Non-pigmented ciliary epithelial cell (primary cell): ENCODE results near the gene SLC25A47.
"Not testable (repeated sequence)": the region's sequence is repeated elsewhere in the genome, so short reads cannot be mapped to it uniquely, and the experiment has no call there.

Source experiments
- DNase-seq: peaks from one replicate; pipeline ENCODE4 v3.0.0-alpha.2; 2010; ENCODE audit warnings: low read depth

Gene SLC25A47

DNA sequence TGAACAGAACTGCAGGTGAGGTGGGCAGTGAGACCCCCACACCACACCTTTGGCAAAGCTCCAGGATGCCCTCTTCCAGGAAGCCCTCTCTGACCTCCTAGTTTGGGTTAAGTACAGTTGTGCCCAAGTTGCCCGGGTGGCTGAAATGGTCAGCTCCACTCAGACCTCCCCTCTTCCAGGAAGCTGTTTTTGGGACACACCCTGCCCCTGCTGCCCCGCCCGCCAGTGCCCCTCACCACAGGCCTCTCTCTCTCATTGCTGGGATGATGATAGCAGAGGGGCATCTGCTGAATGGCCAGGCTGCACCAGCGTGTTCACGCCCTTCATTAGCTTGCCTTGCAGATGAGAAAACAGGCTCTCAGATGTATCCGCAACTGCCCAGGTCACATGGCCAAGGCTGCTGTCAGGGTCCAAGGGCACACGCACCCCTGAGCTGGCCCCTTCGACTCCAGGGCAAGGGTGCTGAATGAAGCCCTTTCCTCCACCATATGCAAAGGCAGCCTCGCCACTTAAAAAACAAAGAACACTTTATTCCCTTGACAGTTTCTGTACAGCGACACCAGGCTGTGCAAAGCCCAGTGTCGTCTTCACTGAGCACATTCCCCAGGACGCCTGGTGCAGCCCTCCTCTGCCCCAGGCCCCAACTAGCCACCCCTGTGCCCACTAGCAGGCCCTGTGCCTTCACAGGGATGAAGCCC, 32.4 kb upstream of the SLC25A47 start:
- DNase-seq, result no peak

DNA sequence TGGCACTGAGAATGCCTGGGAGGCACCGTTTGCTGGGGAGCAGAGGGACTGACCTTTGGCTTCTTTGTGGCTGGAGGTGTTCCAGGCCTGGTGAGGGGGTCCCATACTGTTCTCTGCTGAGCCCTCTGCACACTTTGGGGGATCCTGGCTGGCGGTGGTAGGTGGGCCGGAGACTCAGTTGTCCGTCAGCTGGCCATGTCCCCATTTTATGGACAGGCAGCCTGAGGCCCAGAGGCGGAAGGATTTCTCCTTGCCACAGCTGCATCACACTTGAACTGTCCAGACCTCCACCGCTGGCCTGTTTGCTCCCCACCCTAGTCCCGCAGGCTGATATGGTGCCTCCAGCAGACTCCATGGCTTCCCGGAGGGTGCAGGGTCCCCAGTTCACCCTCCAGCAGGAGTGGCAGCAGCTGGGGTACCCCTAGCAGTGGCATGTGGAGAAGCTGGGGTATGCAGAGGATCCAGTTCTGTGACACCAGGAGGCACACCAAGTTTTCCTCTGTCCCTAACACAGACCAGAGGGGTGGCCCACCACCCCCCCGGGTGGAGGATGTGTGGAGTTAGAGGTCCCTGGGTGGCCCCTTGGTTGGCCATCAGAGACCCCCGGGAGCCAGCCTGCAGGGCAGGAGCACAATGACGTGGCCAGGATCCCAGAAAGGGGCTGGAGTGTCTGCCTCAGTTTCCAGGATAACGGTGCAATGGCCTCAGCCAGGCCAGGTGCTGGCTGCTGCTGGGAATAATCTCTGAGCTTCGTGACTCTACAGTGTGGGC, 31.6 kb upstream of the SLC25A47 start:
- DNase-seq, result no peak

DNA sequence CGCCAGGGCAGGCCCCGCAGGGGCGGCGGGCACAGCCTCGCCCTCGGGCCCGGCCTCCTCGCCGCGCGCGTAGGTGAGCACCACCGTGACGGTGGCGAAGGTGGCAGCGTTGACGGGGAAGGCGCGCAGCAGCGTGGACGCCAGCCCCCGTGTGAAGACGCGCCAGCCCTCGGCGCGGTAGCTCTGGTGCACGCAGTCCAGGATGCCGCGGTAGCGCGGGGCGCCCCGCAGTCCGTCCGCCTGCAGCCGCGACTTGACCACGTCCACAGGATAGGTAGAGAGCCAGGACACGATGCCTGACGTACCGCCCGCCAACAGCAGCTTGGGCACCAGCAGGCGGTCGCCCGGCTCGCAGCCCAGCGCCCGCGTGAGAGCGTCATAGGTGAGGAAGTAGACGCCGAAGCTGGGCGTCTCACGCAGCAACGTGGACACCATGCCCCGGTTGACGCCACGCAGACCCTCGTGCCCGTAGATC, 30.8 kb upstream of the SLC25A47 start:
- no peak for DNase-seq

DNA sequence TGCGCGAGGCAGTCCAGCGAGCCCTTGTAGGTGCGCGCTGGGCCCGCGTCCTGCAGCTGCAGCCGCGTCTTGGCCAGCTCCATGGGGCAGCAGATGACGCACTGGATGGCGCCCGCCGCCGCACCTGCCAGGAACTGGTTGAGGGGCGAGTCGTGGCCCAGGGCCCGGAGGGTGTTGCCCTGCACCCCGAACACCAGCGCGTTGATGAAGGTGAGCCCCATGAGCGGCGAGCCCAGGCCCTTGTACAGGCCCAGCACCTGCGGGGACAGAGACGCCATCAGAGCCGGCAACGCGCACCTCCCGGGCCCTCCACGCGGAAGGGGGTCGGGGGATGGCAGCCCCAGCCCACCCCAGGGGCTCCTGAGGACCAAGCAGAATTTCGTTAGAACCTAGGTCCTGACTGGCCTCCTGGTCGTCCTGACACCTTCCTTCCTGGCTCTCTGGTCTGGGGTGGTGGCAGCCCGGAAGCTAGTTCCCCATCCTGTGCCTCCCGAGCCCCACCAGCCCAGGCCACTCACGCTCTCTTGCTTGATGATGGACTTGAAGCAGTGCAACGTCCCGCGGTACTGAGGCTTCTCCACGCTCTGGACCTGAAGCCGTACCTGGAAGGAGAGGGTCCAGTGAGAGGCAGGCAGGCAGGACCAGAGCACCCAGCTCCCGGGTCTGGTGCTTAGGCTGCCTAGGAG, 30.2 kb upstream of the SLC25A47 start:
- DNase-seq, result no peak

- DNase-seq, result no peak
Measured at GRCh38 chr14:100293497-100294212, 29.5 kb upstream of the SLC25A47 start.

DNA sequence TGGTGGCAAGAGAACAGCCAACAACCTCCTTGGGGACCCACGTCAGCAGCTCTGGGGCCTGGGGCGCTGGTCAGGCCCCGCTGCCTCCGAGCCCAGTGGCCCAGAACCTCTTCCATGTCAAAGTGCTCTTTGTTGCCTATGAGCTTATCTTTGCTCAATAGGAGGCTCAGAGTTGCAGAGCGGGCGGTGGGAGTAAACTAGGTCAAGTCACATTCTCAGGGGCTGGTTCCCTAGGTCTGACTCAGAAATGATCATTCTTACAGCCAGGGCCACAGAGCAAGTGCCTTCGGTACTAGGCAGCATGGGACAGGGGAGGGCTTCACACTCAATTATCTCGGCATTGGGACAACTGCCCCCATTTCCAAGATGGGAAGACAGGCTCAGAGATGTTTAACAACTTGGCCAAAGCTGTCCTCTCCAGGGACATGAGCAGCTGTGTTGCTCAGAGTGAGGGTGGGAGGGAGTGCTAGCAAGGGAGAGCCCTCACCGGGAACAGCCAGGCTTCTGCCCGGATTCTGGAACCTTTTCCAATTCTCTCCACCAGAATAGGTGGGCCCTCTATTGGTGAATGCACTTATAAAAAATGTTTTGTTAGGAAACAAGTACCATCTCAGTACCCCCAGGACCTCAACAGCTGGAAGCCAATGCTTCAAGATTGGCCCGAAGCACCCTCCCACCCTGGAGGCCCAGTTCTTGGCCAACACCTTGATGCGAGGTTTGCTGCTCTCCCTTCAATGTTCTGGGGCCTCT, 28.8 kb upstream of the SLC25A47 start:
- DNase-seq, result no peak

GRCh38 chr14:100294963-100295330, 28.2 kb upstream of the SLC25A47 start:
- DNase-seq, result no peak

GRCh38 chr14:100295376-100296105, 27.6 kb upstream of the SLC25A47 start:
- no peak for DNase-seq

DNA sequence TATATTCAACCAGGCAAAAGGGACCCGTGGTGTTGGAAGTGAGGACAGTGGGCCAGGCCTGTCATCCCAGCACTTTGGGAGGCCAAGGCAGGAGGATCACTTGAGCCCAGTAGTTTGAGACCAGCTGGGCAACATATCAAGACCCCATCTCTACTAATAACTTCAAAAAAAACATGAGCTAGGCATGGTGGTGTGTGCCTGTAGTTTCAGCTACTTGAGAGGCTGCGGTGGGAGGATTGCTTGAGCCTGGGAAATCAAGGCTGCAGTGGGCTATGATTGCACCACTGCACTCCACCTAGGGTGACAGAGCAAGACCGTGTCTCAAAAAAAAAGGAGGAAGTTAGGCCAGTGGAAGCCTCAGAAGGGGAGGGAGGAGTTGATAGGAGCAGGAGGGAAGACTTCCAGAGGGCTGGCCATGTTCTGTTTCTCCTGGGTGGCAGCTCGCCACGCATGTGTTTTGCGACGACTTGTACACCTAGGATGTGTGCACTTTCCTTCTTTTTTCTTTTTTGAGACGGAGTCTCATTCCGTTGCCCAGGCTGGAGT, 27.0 kb upstream of the SLC25A47 start:
- DNase-seq, result no peak

- DNase-seq, result not testable (repeated sequence)
Measured at GRCh38 chr14:100296729-100297128, 26.4 kb upstream of the SLC25A47 start.

DNA sequence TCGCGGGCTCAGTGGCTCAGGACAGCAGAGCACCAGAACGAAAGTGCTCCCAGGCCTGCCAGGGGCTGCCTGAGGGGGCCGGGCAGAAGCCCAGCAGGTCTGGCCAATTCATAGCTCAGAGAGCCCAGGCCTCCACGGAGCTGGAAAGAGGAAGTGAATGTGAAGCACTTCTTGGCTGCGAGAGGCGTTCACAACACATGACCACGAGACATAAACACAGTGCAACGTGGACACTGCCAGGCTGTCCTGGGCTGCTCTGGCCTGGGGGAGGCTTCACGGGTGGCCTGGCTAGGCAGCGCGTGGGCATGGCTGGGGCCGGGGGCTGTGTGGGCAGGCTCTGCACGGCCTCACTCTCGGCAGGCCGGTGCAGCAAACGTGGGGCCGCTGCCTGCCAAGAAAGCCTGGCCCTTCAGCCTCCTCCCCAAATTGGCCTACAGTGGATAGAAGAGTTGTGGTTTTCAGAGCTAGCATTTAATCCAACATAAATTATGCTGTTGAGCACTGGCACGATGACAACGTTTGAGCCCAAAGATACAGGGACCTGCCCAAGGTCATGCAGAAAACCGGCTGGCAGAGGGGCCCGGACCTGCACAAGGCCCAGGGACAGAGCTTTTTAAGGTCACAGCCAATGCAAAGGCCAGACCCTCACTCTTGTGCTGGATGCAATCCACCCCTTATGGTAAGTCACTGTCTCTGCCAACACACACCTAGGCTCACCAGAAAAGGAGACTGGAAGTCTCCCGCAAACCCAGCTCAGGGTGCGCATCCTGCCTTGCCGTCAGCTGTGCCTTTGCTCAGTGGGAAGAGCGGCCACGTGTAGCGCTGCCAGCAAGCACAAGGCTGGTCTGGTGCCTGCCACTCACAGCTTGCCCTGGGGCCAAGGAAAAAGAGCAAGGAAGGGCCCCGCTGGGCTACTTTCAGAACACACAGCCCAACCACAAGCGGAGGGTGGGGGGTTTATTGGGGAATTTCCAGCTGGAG, 25.5 kb upstream of the SLC25A47 start:
- DNase-seq, result peak; percentile 41

GRCh38 chr14:100298551-100299237, 24.4 kb upstream of the SLC25A47 start:
- no peak for DNase-seq

- no peak for DNase-seq
Measured at GRCh38 chr14:100299238-100299560, 23.9 kb upstream of the SLC25A47 start.

GRCh38 chr14:100302616-100303015, 20.5 kb upstream of the SLC25A47 start:
- no peak for DNase-seq

- DNase-seq, result no peak
Measured at GRCh38 chr14:100303179-100303578, 20.0 kb upstream of the SLC25A47 start.

GRCh38 chr14:100303925-100304324, 19.2 kb upstream of the SLC25A47 start:
- DNase-seq, result no peak

GRCh38 chr14:100304825-100305323, 18.3 kb upstream of the SLC25A47 start:
- DNase-seq, result no peak

- no peak for DNase-seq
Measured at GRCh38 chr14:100305324-100306100, 17.6 kb upstream of the SLC25A47 start.
